HG03196 (cell line): Measurements from ENCODE around the gene ATP6V0D1.
A peak's percentile ranks its signal among the peaks of the same experiment; 100 is the strongest.
"Not testable (repeated sequence)": the region's sequence is repeated elsewhere in the genome, so short reads cannot be mapped to it uniquely, and the experiment has no call there.

ENCODE experiments used
- ATAC-seq: cut with Tn5 transposase; IDR thresholded peaks from one replicate; pipeline ENCODE4 v1.9.1; 2021; ENCODE audit not compliant: unreplicated experiment

ATP6V0D1 gene

DNA sequence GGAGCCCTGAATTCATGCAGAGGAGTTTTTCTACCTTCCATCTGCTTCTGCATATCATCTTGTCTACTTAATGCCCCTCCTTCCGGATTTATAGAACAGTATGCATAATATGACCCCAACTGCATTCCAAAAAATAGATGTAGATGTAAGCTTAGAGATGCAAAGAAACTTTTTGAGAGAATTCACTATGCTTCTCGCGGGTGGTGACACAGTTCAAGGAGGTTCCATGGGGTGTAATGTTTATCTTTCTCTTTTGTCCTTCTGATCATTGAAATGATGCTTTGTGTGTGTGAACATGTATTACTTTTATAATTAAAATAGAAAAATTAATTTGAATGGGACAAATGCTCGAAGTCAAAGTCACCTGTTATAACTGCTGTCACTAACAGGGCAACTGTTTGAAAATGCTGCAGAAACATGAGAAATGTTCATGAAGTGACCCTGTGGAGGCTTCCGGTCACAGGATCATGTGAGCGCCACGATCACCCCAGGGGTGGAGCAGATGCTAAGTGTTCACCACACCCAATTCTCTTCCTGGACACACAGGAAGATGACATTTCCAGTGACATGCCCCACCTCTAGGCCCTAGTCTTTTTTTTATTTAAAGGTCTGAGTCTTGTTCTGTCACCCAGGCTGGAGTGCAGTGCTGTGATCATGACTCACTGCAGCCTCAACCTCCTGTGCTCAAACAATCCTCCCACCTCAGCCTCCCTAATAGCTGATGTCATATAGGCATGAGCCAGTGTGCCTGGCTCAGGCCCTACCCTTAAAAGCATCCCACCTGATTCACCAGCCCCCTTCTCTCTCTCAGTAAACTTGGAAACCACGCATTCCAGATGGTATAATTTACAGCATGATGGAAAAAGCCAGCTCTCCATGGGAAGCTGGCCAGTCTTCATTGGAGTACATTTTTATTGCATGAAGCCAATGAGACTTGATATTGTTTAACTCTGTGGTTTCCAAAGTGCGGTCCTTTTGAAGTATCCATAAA is 23.4 kb upstream of the ATP6V0D1 start:
- peak; percentile 69 for ATAC-seq

DNA sequence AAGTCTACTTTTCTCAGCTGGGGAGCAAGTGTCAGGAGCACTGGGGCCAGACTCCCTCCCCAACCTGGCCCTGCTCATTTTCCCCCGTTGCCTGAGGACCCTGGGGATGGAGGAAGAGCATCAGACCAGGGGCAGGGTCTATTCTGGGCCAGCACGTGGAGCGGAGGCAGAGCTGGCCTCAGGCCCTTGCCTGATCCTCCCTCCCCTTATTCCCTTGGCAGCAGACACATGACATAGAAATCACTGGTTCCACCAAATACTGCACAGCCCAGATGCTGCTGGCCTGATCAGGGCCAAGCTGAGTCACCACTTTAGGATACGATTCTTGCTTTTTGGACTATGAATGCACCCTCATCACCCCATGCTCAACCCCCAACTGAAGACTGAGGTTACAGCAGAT is 18.1 kb upstream of the ATP6V0D1 start:
- no peak for ATAC-seq

DNA sequence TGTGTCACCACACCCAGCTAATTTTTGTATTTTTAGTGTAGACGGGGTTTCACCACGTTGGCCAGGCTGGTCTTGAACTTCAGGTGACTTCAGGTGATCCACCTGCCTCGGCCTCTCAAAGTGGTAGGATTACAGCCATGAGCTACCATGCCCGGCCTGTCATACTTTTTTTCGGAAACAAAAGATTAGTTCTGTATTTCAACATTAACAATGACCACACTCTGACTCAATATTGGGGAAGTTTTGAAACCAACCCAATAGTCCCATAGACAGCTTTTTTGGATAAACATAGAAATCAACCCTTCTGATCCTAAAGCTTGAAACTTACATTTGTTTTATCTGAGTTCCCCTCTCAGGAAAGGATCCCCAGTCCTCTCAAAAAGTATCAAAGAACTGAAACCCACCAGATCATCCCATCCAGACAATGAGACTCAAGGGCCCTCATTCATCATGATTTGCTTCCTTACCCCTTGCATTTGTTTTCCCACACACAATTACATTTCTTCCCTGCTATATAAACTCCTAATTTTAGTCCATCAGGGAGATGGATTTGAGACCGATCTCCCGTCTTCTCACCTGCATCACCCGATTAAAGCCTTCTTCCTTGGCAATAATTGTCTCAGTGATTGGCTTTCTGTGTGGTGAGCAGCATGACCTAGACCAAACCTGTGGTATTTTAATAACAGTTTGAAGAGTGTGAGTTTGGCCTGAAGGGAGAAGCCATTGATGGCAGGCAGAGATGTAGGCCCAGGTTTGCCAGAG is 9.6 kb upstream of the ATP6V0D1 start:
- ATAC-seq = no peak

DNA sequence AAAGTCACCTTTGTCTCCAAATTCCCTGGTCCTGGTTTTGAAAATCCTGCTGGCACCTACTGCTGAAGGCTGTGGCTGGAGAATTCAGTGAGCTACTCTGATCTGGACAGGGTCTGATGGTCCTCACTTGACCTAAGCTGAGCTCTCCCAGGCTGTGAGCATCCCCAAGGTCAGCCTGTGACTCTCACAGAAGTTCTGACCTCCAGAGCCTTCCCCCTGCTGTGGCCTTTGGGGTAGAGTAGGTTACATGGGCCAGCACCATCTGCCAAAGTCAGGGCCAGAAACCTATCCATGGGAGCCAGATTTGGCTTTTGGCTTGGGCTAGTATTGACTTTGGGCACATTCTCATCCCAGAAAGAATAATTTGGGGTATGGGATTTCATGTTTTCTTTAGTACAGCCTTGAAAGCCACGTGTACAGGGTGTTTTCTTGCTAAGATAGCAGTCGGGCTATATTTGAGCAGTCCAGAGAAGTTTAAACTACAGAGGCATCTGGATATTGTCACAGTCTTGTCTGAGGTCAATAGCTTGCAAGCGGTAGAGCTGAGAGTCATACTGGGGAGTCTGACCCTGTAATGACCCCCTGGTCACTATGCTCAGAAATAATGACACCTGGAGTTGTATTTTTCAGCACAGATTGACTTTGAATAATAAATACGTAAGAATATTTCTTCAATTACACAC is 8.6 kb upstream of the ATP6V0D1 start:
- no peak for ATAC-seq

DNA sequence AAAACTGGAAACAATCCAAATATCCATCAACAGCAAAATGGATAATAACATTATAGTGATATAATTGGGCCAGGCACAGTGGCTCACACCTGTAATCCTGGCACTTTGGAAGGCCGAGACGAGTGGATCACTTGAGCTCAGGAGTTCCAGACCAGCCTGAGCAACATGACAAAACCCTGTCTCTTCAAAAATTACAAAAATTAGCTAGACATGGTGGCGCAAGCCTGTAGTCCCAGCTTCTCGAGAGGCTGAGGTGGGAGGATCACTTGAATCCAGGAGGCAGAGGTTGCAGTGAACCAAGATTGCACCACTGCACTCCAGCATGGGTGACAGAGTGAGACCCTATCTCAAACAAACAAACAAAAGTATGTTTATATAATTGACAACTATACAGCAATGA is 6.6 kb upstream of the ATP6V0D1 start:
- not testable (repeated sequence) for ATAC-seq

DNA sequence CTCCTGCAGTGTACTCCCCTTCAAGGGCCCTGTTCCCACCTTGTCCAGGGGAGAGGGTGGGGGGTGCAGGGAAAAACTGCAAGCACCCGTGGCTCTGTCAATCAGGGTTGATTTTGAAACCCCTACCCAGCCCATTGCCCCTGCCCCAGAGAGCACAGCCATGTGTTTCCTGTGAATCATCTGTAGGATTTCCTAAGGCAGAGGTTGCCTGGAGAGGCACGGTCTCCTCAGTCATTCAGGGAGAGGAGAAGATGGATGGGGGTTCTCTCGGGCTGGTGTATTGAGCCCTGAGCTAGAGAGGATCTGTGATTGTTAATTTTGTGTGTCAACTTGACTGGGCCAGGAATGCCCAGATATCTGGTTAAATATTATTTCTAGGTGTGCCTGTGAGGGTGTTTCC is 5.8 kb upstream of the ATP6V0D1 start:
- ATAC-seq = no peak

DNA sequence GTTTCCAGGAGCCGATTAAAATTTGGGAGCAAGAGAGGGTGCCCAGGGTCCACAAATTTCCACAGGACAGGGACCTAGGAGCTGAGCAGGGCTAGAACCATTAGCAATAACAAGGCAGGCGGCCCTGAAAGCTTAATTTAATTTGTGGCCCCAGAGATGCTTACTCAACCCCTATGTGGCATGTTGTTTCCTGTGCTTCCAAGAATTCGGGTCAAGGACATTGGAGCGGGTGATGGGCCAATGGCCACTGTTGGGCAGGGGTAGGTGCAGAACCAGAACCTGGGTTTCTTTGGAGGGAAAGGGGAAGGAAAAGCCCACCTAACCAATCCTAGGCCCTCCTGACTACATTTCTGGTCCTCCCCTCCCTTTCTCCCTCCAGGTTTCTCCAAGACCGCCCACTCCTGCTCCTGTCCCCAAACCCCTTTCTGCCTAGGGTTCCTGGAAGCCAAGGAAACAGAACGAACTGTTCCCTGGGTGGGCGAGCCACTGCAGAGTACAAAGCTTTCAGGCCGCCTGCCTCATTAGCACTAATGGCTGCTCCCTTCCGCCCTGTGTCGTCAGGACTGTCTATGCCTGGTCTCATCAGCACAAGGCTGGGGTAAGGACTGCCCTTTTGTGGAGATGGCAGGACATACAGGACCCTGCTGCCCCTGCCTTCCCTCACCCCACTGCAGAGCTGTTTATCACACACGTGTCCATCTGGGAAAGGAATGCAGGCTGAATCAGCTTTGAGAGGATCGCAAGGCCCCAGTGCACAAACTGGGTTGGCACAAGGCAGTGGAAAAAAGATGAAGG is 3.0 kb upstream of the ATP6V0D1 start:
- no peak for ATAC-seq

DNA sequence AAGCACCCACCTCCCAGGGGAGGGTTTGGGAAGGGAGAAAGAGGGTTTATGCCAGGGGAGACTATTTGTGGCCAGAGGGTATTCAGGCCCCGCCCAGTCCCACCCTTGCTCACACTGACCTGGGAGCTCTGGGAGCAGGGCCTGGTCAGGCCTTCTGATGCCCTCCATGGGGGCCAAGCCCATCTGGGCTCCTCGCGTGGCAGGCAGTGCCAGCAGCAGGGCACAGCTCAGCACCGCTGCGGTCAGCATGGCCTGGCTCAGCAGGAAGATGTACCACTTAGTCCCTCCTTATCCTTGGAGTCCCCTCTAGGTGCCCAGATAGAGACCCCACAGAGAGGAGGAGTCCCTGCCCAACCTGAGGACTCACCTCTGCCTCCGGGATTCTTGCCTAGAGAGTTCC is 2.2 kb upstream of the ATP6V0D1 start, which contains the start of gene AGRP:
Gene AGRP (minus strand): TSS at position 398 of the 400 bp plus-strand sequence. CDS start 149 bp downstream, at position 249.
- no peak for ATAC-seq

DNA sequence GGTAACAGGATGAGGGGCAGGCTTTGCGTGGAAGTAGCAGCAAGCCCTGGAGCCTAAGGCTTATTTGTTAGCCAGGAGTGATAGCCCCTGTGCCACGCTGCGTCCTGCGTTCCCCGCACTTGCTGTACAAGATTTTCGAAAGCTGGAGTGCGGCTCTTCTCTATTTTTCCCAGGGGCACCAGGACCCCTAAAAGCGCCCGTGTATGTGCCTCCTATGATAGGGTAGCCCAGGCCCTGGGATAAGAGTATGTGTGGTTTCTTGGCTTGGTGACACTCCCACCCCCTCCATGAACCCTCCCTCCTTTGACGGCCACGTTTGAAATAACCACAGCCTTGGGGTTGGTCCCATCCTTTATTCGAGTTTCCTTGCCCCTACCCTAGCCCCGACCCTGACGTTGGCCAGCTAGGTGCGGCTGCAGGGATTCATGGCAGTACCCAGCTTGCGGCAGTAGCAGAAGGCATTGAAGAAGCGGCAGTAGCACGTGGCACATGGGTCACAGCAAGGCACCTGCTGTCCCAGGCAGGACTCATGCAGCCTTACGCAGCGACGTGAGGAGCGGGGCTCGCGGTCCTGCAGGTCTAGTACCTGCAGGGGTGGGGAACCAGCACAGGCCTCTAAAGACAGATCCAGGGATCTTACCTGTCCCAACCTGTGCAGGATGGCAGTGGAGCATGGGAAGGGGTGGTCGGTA is 1.4 kb upstream of the ATP6V0D1 start:
- ATAC-seq = no peak

DNA sequence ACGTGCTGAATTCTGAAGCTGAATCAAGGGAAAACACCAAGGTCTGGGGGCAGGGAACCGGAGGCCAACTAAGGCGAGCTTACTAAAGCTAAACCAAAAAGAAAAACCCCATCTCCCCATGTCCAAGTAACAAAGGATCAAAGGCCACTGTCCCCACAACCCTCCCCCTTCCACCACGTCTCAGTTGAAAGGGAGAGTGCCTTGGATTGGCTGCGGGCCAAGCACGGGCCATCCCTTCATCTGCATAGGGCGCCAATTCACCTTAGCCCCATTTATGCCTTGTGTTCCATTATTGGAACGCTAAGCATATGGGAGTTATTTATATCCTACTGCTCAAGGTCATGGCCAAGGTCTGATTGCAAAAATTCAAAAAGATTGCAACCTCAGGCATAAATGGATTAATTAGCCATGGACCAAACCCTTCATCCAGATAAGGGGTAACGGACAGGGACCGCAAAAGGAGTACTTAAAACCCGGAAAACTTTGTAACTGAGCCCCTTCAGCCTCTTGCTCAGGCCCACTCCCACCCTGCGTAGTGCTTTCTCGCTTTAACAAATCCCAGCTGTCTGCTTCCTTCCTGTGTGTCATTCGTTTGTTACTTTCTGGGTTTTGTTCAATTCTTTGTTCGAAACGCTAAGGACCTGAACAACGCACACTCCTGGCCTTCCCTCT is 740 bp upstream of the ATP6V0D1 start:
- no peak for ATAC-seq

DNA sequence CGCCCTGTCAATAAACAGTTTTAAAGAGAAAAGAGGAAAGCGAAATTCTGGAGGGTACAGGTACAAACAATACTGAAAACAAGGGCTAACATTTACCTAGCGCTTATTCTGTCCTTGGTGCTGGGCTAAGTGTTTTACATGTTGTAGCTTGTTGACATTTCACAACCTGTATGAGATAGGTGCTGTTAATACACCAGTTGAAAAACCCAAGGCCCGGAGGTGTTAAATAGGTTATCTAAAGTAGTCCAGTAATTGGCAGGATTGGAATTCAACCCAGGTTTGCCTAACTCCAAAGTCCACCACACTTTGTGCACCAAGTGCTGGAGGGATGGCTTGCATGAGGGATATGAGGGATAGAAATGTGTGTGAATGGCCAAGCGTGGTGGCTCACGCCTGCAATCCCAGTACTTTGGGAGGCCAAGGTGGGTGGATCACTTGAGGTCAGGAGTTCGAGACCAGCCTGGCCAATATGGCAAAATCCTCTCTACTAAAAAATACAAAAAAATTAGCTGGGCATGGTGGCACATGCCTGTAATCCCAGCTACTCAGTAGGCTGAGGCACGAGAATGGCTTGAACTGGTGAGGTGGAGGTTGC is 2.9 kb downstream of the ATP6V0D1 start:
- no peak for ATAC-seq

DNA sequence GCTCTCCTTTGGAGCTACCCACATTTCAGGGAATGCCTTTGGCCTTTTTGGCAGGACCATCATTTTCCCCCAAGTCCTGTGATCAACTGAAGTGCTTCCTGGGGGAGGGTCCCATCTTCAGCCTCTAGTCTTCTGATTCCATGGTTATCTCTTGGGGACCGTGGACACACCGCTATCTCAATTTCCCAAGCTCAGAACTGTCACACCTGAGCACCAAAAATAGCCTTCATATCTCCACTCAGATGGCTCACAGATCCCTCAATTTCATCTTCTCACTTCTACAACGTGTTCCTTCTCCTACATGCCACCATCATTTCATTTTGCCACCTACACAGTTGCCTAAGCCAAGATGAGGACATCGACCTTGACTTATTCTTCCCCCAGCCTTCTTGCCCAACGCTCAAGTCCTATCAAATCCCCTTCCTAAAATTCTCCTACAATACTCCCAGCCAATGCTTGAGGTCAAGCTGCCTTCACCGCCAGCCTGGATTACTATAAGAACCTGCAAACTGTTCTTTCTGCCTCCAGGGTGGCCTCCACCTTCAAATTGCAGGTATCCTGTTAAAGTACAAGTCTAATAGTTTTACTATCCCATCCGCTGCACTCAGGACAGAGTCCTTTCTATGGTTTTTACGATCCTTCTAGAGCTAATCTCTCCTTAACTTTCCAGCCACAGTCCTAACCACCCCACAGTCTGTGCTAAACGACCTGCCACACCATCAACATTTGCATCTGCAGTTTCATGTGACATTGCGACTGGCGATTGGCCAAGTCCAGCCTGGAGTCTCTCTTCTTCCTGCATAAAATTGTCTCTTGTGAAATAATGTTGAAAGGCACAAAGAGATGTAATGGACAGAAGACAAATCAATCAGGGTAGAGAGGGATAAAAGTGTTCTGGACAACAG is 6.2 kb downstream of the ATP6V0D1 start:
- ATAC-seq = no peak

DNA sequence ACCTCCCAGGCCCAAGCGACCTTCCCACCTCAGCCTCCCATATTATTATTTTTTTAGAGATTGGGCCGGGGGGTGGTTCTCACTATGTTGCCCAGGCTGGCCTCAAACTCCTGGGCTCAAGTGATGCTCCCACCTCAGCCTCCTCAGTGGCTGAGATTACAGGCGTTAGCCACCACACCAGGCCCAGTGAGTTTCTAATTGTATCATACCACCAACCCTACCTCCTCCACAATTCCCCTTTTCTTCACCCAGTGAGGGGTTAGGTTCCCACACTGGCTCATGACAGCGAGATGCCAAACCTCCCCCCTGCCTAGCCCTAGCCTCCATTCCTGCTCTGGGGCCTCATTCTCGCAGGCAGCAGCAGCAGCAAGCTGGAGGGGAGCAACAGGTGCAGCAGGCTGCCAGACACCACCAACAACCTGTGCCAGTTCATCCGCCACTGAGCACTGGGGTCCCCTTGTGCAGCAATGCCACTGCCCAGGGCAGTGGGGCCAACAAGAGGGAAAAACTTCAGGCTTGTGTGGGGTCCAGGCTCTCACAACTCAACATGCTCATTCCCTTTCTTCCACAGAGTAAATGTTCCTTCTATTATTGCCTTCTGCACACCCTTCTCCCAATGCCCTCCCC is 9.1 kb downstream of the ATP6V0D1 start:
- ATAC-seq = no peak

DNA sequence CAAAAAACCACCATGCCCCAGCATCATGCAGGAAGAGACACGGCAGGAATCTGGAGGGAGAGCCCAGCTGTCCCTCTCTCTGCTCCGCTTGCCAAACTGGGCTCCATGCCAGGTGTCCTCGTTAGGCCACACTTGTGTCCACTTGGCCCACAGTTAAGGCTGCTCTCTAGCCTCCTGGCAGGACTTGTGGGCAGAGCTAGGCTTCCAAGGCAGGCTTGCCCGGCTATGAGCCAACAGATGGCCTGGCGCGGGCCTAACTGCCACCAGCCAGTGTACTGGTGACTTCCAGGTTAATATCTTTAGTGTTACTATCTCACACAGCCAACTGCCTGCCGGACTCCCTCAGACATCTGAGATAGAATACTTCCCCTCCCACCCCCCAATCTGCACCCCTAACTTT is 10.6 kb downstream of the ATP6V0D1 start:
- no peak for ATAC-seq

DNA sequence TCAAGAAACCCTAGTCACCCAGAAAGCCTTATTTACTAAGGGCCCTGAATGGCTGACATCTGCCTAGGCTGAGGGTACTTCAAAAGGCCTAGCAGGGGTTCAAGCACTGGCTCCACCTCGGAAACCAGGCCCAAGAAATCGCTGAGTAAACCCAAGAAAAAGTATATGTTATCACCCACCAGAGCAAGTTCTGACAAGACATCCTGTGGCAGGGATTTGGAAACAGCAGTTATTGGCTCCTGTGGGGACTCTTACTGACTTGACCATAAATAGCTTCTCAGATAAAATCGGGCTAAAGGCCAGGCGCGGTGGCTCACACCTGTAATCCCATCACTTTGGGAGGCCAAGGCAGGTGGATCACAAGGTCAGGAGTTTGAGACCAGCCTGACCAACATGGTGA is 12.2 kb downstream of the ATP6V0D1 start:
- ATAC-seq = no peak

DNA sequence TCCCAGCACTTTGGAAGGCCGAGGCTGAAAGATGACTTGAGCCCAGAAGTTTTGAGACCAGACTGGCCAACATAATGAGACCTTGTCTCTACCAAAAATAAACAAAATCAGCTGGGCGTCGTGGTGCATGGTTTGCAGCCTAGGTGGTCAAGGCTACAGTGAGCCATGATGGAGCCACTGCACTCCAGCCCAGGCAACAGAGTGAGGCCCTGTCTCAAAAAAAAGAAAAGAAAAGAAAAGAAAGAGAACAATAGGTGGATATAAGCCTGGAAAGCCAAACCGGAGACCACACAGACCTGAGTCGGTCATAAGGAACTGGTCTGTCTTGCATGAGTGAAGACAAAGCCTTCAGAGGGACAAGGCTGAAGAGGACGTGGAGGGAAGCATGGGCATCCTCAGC is 14.4 kb downstream of the ATP6V0D1 start:
- ATAC-seq = no peak

DNA sequence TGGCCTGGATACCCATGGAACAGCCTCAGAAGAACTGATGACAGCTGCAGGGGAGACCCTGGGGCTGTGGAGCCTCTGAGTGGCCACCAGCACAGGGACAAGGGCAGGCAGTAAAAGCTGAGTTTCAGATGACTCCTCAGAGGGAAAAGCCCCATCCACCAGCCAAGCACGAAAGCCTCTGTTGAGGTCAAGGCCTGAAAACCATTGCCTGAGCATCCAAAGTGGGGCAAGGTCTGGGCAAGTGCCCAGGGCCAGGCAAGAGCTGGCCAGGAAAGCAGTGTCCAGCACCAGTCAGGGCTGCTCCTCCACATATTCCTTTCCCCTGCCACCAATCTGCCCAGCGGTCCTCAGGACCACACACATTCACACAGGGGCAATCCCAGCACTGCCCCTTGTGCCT is 16.4 kb downstream of the ATP6V0D1 start:
- no peak for ATAC-seq

DNA sequence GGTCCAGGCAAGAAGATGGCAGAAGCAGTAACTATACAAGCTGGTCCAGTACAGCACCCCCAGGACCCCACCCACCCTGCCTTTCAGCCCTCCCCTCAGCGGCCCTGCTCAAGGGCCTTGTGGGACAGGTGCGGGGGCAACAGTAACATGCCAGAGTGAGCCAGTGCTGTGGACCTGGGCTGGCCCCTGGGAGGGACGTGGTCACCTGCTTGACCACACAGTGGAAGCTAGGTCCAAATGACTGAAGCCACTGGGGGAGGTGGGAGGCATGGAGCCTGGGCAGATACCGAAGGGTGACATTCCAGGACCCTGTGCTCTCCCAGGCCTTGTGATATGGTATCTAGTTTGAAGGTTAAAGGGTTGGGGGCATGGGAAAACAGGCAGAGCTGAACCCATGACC is 17.3 kb downstream of the ATP6V0D1 start:
- no peak for ATAC-seq
